ENCODE data around the gene ZZZ3. TPM values are rescaled to one million over a fixed set of nuclear protein-coding genes. Genes with fewer than 3 reads are reported as not detected.
A peak's percentile ranks its signal among the peaks of the same experiment; 100 is the strongest.
"Not testable (repeated sequence)": the region's sequence is repeated elsewhere in the genome, so short reads cannot be mapped to it uniquely, and the experiment has no call there.

The ZZZ3 gene
- total RNA-seq, 2 donors from 2014 or later = 44.4 to 47.8 TPM

DNA sequence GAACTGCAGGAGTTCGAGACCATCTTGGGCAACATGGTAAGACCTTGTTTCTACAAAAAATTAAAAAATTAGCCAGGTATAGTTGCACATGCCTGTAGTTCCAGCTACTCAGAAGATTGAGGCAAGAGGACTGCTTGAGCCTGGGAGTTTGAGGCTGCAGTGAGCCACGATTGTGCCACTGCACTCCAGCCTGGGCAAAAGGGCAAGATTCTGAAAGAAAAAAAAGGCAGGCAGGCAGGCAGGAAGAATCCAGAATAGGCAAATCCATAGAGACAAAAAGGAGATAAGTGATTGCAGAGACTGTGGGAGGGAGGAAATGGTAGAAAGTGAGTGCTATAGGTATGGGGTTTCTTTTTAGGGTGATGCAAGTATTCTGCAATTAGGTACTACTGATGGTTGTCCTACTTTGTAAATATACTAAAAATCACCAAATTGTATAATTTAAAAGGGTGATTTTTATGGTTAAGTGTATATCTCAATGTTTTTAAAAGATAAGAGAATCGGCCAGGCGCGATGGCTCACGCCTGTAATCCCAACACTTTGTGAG lies 29.4 kb downstream of the ZZZ3 start:
- H3K9me3 Mint-ChIP-seq = peaks cover 5% of the 10 kb centered on the region
- no peak for ATAC-seq (replicated peaks)
- no peak overlapping the region for H3K4me3 Mint-ChIP-seq
- H3K27me3 Mint-ChIP-seq = no peaks in the 10 kb centered on the region
- no peak overlapping the region for H3K27ac Mint-ChIP-seq
- peaks cover 26% of the 10 kb centered on the region for H3K4me1 Mint-ChIP-seq
- peaks cover 55% of the 10 kb centered on the region for H3K36me3 Mint-ChIP-seq (ENCODE audit: low read depth)

DNA sequence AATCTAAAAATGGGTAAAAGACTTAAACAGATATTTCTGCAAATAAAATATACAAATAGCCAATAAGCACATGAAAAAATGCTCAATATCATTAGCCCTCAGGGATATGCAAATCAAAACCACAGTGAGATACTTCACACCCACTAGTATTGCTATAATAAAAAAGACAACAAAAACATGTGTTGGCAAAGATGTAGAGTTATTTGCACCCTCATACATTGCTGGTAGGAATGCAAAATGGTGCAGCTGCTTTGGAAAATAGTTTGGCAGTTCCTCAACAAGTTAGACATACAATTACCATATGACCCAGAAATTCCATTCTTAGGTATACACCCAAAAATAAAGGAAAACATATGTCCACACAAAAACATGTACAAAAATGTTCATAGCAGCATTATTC lies 30.2 kb downstream of the ZZZ3 start:
- Mint-ChIP-seq H3K27ac (no peak overlapping the region), H3K4me3 (no peak overlapping the region), H3K9me3 (peaks cover 5% of the 10 kb centered on the region), H3K4me1 (peaks cover 23% of the 10 kb centered on the region), H3K36me3 (ENCODE audit: low read depth) (peaks cover 55% of the 10 kb centered on the region), H3K27me3 (no peaks in the 10 kb centered on the region)
- no peak for ATAC-seq (replicated peaks)

DNA sequence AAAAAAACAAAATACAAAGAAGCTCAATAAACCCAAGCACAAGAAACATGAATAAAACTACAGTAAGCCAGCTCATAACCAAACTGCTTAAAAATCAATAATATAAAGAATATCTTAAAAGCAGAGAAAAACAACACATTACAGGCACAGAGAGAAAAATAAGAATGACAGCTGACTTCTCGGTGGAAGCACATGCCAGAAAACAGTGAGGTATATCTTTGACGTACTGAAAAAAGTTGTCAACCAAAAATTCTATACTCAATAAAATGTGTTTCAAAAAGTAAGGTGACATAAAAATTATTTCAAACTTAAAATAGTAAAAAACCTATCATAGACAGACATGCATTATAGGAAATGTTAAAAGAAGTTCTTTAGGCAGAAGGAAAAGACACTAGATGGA lies 33.3 kb downstream of the ZZZ3 start:
- peaks cover 75% of the 10 kb centered on the region for H3K36me3 Mint-ChIP-seq (ENCODE audit: low read depth)
- ATAC-seq (replicated peaks) = no peak
- no peak overlapping the region for H3K27ac Mint-ChIP-seq
- peaks cover 12% of the 10 kb centered on the region for H3K4me1 Mint-ChIP-seq
- no peak overlapping the region for H3K4me3 Mint-ChIP-seq
- H3K9me3 Mint-ChIP-seq = peaks cover 5% of the 10 kb centered on the region
- no peaks in the 10 kb centered on the region for H3K27me3 Mint-ChIP-seq

DNA sequence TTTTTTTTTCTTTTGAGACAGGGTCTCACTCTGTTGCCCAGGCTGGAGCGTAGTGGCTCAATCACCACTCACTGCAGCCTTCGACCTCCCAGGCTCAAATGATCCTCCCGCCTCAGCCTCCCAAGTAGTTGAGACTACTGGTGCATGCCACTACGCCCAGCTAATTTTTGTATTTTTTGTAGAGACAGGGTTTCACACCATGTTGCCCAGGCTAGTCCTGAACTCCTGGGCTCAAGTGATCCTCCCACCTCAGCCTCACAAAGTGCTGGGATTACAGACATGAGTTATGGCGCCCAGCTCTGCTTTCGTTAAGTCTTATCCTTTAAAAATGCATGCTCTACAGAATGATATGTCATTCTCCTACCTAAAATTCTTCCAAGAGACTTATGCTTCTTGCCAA lies 36.2 kb downstream of the ZZZ3 start:
- H3K4me1 Mint-ChIP-seq = peaks cover 12% of the 10 kb centered on the region
- not testable (repeated sequence) for H3K9me3 Mint-ChIP-seq; ATAC-seq (replicated peaks)

DNA sequence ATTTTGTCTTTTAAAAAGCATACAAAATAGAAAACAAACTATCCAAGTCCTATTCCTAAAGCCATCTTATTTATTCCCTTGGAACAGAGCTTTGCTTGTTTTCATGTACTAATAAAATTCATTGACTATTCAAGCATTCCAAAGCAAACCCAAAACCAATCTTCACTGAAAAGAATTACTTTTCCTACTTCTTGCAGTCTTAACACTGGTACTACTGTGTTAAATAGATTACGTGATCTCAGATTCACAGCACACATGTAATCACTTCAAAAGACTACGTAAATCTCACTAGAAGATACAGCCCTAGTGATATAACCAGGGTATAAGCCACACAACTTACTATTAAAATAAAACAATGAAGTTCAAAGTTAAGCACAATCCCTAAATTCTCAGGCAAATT lies 39.0 kb downstream of the ZZZ3 start:
- H3K9me3 Mint-ChIP-seq = peaks cover 3% of the 10 kb centered on the region
- no peak overlapping the region for H3K27ac Mint-ChIP-seq
- peaks cover 81% of the 10 kb centered on the region for H3K36me3 Mint-ChIP-seq (ENCODE audit: low read depth)
- H3K4me3 Mint-ChIP-seq = no peak overlapping the region
- H3K4me1 Mint-ChIP-seq = peaks cover 18% of the 10 kb centered on the region
- H3K27me3 Mint-ChIP-seq = no peaks in the 10 kb centered on the region
- ATAC-seq (replicated peaks) = no peak

More for the DNA sequence above, 36.2 kb downstream of the ZZZ3 start:
- not testable (repeated sequence) for H3K27ac Mint-ChIP-seq, H3K27me3 Mint-ChIP-seq, H3K4me3 Mint-ChIP-seq
- H3K36me3 Mint-ChIP-seq (ENCODE audit: low read depth) = peaks cover 75% of the 10 kb centered on the region

DNA sequence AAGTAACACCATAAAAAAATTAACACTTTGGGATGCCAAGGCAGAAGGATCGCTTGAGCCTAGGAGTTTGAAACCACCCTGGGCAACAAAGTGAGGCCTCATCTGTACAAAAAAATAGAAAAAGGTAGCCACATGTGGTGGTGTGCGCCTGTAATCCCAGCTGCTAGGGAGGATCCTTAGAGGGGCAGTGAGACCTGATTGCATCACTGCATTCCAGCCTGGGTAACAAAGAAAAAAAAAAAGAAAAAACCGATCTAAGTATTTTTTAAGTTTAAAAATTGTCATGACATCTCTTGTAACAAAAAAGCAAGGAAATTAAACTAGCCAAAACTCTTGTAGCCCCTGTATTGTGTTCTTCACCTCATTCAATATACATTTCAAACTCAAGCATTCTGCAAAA lies 39.5 kb downstream of the ZZZ3 start:
- no peaks in the 10 kb centered on the region for H3K27me3 Mint-ChIP-seq
- H3K9me3 Mint-ChIP-seq = no peaks in the 10 kb centered on the region
- no peak for ATAC-seq (replicated peaks)
- no peak overlapping the region for H3K27ac Mint-ChIP-seq
- peaks cover 19% of the 10 kb centered on the region for H3K4me1 Mint-ChIP-seq
- H3K36me3 Mint-ChIP-seq (ENCODE audit: low read depth) = peaks cover 83% of the 10 kb centered on the region
- no peak overlapping the region for H3K4me3 Mint-ChIP-seq

DNA sequence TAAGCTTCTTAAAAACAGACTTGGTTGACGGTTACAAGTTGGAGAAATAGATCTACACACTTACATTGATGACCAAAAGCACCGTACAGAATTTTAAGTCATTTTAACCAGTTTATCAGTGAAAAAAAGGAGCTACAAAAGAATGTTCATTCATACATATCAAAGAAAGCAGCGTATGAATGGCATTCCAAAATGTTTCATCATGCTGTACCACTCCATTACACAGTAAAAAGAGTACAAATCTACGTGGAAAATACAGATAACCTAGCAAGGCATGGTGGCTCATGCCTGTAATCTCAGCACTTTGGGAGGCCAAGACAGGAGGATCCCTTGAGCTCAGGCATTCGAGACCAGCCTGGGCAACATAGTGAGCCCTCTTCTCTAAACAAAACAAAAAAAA lies 40.3 kb downstream of the ZZZ3 start:
- no peak for ATAC-seq (replicated peaks)
- no peak overlapping the region for H3K4me3 Mint-ChIP-seq
- no peaks in the 10 kb centered on the region for H3K27me3 Mint-ChIP-seq
- H3K9me3 Mint-ChIP-seq = no peaks in the 10 kb centered on the region
- peaks cover 85% of the 10 kb centered on the region for H3K36me3 Mint-ChIP-seq (ENCODE audit: low read depth)
- H3K27ac Mint-ChIP-seq = no peak overlapping the region
- H3K4me1 Mint-ChIP-seq = peaks cover 20% of the 10 kb centered on the region

DNA sequence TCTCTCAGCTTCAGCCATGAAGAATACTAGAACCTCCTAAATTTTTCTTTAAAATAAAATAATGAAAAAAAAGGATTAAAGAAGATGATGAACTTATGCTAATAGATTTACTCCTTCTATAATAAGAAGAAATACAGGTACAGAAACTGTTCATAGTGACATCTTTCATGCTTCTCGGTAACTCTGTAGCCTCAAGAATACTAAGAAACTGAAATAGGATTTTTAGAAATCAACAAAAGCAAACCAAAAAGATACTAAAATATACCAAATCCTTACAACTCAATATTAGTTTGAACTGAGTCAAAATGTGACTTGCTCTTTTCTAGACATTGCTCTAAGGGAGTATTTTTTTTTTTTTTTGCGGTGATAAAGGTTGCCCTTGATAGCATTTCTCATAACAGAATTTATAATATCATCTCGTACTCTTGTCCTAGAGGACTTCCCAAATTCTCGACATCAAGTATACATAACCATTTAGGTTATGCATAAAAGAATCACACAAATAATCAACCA lies 42.8 kb downstream of the ZZZ3 start:
- Mint-ChIP-seq H3K36me3 (ENCODE audit: low read depth) (peaks cover 71% of the 10 kb centered on the region), H3K27me3 (no peaks in the 10 kb centered on the region), H3K9me3 (no peaks in the 10 kb centered on the region), H3K4me3 (no peak overlapping the region), H3K27ac (no peak overlapping the region), H3K4me1 (peaks cover 13% of the 10 kb centered on the region)
- ATAC-seq (replicated peaks) = peak; percentile 58

DNA sequence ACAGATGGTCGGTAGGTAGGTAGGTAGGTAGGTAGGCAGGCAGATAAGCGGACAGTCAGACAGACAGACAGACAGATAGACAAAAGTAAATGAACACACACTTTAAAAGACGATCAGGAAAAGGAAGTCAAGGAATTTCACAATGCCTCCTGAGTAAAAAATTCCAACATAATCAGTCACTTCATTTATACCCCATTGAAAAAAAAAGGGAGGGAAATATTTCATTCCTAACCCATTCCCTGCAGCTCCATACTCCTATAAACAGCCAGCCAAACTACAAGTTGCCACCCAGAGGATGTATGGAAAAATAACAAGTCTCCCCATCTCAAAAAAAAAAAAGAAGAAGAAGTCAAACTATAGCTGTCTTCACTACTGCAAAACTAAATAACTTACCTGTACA lies 43.4 kb downstream of the ZZZ3 start:
- Mint-ChIP-seq H3K4me1 (peaks cover 13% of the 10 kb centered on the region), H3K4me3 (no peak overlapping the region), H3K27me3 (no peaks in the 10 kb centered on the region), H3K27ac (peak overlapping the region; percentile 6), H3K9me3 (no peaks in the 10 kb centered on the region), H3K36me3 (ENCODE audit: low read depth) (peaks cover 71% of the 10 kb centered on the region)
- ATAC-seq (replicated peaks) = no peak

DNA sequence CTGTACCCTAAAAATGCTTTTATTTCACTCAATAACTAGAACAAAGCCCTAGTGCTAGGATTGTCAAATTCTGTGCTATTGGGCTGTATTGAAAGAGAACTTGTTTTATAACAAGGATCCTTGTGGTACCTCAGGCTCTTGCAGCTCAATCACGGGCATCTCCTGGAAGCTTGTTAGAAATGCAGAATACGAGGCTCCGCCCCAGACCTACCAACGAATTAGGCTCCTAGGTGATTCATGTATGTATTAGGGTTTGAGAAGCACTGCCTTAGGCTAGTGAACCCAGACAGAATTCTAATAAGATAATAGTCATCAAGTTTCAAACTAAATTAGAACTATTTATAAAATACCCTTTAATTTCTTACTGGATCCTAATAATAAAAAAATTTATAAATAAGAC lies 45.6 kb downstream of the ZZZ3 start:
- H3K9me3 Mint-ChIP-seq = no peaks in the 10 kb centered on the region
- no peak overlapping the region for H3K4me3 Mint-ChIP-seq
- ATAC-seq (replicated peaks) = no peak
- no peak overlapping the region for H3K27ac Mint-ChIP-seq
- no peaks in the 10 kb centered on the region for H3K27me3 Mint-ChIP-seq
- peaks cover 13% of the 10 kb centered on the region for H3K4me1 Mint-ChIP-seq
- H3K36me3 Mint-ChIP-seq (ENCODE audit: low read depth) = peaks cover 78% of the 10 kb centered on the region

Other genes with a start within 250 kb of the ZZZ3 start
- gene USP33, start 77.2 kb upstream of the ZZZ3 start, total RNA-seq = 10 to 100 TPM; 37.9 to 43.1 TPM
- gene MIGA1, start 97.0 kb upstream of the ZZZ3 start, total RNA-seq = 10 to 100 TPM in 1 of 2 donors, 1 to 10 TPM in 1; 9.5 to 13.9 TPM
- under 1 TPM in 1 of 2 donors, not detected in 1; 0.24 TPM for gene NEXN, start 206.0 kb upstream of the ZZZ3 start, total RNA-seq

All from activated T-helper 17 cell treated with anti-CD3 and anti-CD28 coated beads, Interleukin-2, amount 50 U/mL, for 72 hours (primary cell).